HG02840 (cell line): ENCODE data around the gene RUBCN.
A peak's percentile ranks its signal among the peaks of the same experiment; 100 is the strongest.
"Not testable (repeated sequence)": the region's sequence is repeated elsewhere in the genome, so short reads cannot be mapped to it uniquely, and the experiment has no call there.

Source experiments
- ATAC-seq: cut with Tn5 transposase; IDR thresholded peaks from one replicate; pipeline ENCODE4 v1.9.1; 2021; ENCODE audit warnings: mild to moderate bottlenecking, moderate library complexity, moderate number of reproducible peaks; ENCODE audit not compliant: unreplicated experiment, low FRiP score

The RUBCN gene

GRCh38 chr3:197736010-197736490, 654 bp downstream of the RUBCN start:
- no peak for ATAC-seq

GRCh38 chr3:197734667-197735318, 1.9 kb downstream of the RUBCN start:
- peak; percentile 42 for ATAC-seq

- ATAC-seq: no peak
These were observed 3.7 kb downstream of the RUBCN start for GRCh38 chr3:197733042-197733441.

- ATAC-seq: not testable (repeated sequence)
These were observed 5.2 kb downstream of the RUBCN start for GRCh38 chr3:197731483-197731882.

GRCh38 chr3:197730770-197731169, 5.9 kb downstream of the RUBCN start:
- ATAC-seq: not testable (repeated sequence)

- ATAC-seq: no peak
These were observed 6.5 kb downstream of the RUBCN start for GRCh38 chr3:197730200-197730599.

- ATAC-seq: no peak
These were observed 8.2 kb downstream of the RUBCN start for GRCh38 chr3:197728487-197728886.

- ATAC-seq: not testable (repeated sequence)
These were observed 8.8 kb downstream of the RUBCN start for GRCh38 chr3:197727878-197728277.

- no peak for ATAC-seq
These were observed 14.0 kb downstream of the RUBCN start for GRCh38 chr3:197722734-197723133.

- no peak for ATAC-seq
These were observed 16.0 kb downstream of the RUBCN start for GRCh38 chr3:197720694-197721093.

- no peak for ATAC-seq
These were observed 17.8 kb downstream of the RUBCN start for GRCh38 chr3:197718891-197719290.

GRCh38 chr3:197714251-197714650, 22.5 kb downstream of the RUBCN start:
- ATAC-seq: no peak

- ATAC-seq: no peak
These were observed 23.3 kb downstream of the RUBCN start for GRCh38 chr3:197713477-197713822.

GRCh38 chr3:197711973-197712707, 24.6 kb downstream of the RUBCN start:
- ATAC-seq: peak; percentile 86

GRCh38 chr3:197710965-197711364, 25.7 kb downstream of the RUBCN start:
- not testable (repeated sequence) for ATAC-seq

- ATAC-seq: no peak
These were observed 27.6 kb downstream of the RUBCN start for GRCh38 chr3:197709135-197709534.

- ATAC-seq: no peak
These were observed 30.0 kb downstream of the RUBCN start for GRCh38 chr3:197706658-197707057.

- ATAC-seq: no peak
These were observed 34.9 kb downstream of the RUBCN start for GRCh38 chr3:197701841-197702240.

GRCh38 chr3:197700095-197700494, 36.6 kb downstream of the RUBCN start:
- no peak for ATAC-seq

GRCh38 chr3:197697355-197697754, 39.3 kb downstream of the RUBCN start:
- no peak for ATAC-seq

- no peak for ATAC-seq
These were observed 42.5 kb downstream of the RUBCN start for GRCh38 chr3:197694251-197694650.

- ATAC-seq: no peak
These were observed 44.1 kb downstream of the RUBCN start for GRCh38 chr3:197692641-197693040.
